Ishikawa (cell line): ENCODE results near the gene DIAPH1.

Experiments used
- CEBPB ChIP-seq: IDR thresholded peaks from 2 replicates; pipeline ENCODE4 v1.6.1; 2012
- EGR1 ChIP-seq: IDR thresholded peaks from 2 replicates; pipeline ENCODE4 v1.6.1; 2012
- ZBTB7A ChIP-seq: IDR thresholded peaks from 2 replicates; pipeline ENCODE4 v1.6.1; 2012; ENCODE audit warnings: low read depth

GRCh38 chr5:141617128-141617527 lies 1.7 kb downstream of the DIAPH1 start:
- TF ChIP-seq EGR1: no peak
- TF ChIP-seq ZBTB7A: no peak
- no peak for TF ChIP-seq CEBPB
